ENCODE results near the gene LETMD1. TPM values are rescaled to one million over a fixed set of nuclear protein-coding genes. Genes with fewer than 3 reads are reported as not detected.

LETMD1 gene
- total and polyA plus RNA-seq, 2 of the 8 experiments (the other 6 are each of a cell fraction or from before 2014, with no cell fraction given): 39.4 to 65.3 TPM

- TF ChIP-seq ATF2 (IDR thresholded peaks at IDR 0.05; ENCODE audit: low read length): no peak
- no peak for TF ChIP-seq CTBP2 (IDR thresholded peaks at IDR 0.05; ENCODE audit: borderline replicate concordance, insufficient read depth, insufficient read length, low read length)
- TF ChIP-seq TAF1 (IDR thresholded peaks at IDR 0.05; ENCODE audit: low read depth, low read length): no peak
- TF ChIP-seq MAFK (IDR thresholded peaks at IDR 0.05; ENCODE audit: low read depth, low read length): no peak
- TF ChIP-seq SP4 (IDR thresholded peaks at IDR 0.05; ENCODE audit: low read length): no peak
- TF ChIP-seq POLR2AphosphoS5 (IDR thresholded peaks at IDR 0.05; ENCODE audit: low read depth, low read length): 0 out of 2 replicates have a peak, but pooled peaks have one; percentile 59
- TF ChIP-seq YY1 (IDR thresholded peaks at IDR 0.05; ENCODE audit: low read depth, low read length): no peak
- TF ChIP-seq ZNF274 (IDR thresholded peaks at IDR 0.05; ENCODE audit: borderline replicate concordance, extremely low read depth, low read length): no peak
- no peak for TF ChIP-seq JUND (IDR thresholded peaks at IDR 0.05; ENCODE audit: low read length)
- no peak for TF ChIP-seq JUN (IDR thresholded peaks at IDR 0.05; ENCODE audit: low read depth, low read length)
Observed at GRCh38 chr12:51082561-51083125, 34.5 kb downstream of the LETMD1 start (continued).
